Mucosa of gallbladder (tissue), 1 donor: ENCODE measurements around the gene MPP2. TPM values are rescaled to one million over a fixed set of nuclear protein-coding genes. Genes with fewer than 3 reads are reported as not detected.
"Not testable (repeated sequence)": the region's sequence is repeated elsewhere in the genome, so short reads cannot be mapped to it uniquely, and the experiment has no call there.

Source experiments
- DNase-seq: peaks from one replicate; pipeline ENCODE4 v3.0.0-alpha.2; 2020; ENCODE audit warnings: low spot score
- total RNA-seq: library from RNA; stranded (reverse); gene quantifications from one replicate; pipeline ENCODE4 v1.2.1, GENCODE V29; 2021
- donor health status: DM: no; HTN: no; CAD: no.

Gene MPP2
- total RNA-seq, 1 donor from 2014 or later, result 7.0 TPM

DNA sequence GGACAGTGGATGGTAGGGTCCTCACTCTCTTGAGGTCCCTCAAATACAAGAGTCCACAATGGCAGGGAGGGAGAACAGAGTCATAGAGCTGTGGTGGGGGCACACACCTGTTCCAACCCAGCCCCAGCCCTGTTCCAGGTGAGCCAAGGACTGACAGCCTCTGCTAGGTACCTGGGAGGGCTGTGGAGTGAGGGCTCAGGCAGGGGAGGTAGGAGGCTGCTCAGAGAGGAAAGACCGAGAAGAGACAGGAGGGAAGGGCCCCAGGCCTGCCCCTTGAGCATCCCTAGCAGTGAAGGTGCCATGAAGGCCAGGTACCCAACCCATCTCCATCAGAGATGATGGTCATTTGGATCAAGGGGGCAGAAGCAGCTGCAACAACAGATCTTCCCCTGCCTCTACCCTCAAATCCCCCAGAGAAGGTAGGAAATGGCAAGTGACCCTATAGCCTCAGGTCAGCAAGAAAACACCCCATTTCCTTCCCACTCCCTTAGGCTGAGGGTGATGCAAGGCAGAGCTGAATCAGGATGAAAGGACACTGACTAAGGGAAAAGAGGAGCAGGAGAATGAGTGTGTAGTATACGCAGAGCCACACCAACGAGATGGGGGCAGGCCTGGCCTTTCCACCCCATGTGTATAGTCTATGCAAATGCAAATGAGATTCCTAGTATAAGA, 31.7 kb downstream of the MPP2 start:
- DNase-seq, result no peak

DNA sequence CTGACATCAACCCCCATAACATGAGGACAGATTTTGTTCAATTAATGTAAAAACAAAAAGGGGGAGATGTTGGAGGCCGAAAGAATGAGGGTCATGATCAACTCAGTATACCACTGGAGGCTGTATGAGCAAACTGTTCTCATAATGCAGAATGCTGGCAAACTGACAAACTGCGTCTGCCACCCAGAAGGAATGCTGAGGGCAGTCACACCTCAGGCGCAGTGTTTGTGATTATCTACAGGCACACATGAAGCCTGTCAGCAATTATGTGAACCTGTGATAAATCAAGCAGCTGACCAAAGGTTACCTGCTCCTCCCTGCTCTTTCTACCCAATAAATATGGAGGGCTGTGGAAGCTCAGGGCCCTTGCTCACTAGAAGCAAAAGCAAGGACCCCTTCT, 33.0 kb downstream of the MPP2 start:
- peak; percentile 85 for DNase-seq

DNA sequence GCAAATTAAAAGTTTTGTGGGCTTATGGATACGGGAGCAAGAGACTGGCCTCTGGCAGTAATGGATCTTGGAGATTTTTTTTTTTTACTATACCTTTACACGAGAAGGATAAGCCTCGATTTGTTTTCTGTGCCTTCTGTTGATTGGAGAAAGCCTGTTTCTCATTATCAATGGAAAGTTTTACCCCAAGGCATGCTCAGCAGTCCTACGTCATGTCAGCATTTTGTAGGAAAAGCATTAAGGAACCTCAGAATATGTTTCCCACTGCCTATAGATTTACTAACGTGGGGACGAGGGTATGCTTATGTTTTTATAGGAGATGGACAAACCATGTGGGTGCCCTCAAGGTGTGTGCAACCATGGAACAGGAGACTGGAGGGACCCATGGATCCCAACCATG, 33.5 kb downstream of the MPP2 start:
- DNase-seq, result no peak

DNA sequence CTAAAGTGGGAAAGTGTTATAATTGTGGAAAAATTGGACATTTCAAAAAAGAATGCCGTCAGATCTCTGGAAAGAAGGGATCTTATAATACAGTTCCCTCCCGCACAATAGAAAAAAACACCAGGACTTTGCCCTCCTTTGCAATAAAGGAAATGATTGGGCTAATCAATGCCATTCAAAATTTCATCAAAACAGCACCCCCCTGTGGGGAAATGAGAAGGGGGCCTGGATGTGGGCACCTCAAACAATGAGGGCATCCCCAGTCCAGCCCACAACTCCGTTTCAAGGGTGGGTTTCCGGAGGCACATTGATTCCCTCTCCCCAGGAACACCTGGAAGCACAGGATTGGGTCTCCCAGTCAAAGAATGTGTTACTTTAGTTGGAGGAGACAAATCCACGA, 34.2 kb downstream of the MPP2 start:
- no peak for DNase-seq

DNA sequence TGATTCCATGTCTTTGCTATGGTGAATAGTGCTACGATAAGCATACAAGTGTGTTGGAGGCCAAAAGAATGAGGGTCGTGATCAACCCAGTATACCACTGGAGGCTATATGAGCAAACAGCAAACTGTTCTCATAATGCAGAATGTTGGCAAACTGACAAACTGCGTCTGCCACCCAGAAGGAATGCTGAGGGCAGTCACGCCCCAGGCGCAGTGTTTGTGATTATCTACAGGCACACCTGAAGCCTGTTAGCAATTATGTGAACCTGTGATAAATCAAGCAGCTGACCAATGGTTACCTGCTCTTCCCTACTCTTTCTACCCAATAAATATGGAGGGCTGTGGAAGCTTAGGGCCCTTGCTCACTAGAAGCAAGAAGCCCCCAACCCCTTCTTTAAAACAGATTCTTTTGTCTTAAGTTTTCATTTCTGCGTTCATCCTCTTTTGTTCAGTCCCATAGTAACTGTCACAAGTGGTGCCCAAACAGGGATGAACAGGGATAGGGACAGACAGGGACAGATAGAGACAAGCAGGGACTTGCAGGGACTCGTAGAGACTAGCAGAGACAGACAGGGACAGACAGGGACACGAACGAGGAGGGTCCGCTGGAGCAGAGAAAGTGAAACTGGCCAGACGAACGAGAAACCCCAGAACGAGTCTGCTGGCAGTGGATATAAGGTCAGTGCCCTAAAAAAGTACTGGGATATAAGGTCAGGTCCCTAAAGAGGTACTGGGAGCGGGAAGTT, 35.2 kb downstream of the MPP2 start:
- DNase-seq, result peak; percentile 83

DNA sequence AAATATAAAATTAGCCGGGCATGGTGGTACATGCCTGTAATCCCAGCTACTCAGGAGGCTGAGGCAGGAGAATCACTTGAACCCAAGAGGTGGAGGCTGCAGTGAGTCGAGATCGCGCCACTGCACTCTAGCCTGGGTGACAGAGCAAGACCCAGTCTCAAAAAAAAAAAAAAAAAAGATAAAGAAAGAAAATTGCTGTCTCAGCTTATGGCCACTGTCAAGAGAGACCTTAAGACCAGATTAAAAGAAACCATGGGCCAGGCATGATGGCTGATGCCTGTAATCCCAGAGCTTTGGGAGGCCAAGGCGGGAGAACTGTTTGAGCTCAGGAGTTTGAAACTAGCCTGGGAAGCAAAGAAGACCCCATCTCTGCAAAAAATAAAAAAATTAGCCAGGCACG, 38.3 kb downstream of the MPP2 start:
- not testable (repeated sequence) for DNase-seq

DNA sequence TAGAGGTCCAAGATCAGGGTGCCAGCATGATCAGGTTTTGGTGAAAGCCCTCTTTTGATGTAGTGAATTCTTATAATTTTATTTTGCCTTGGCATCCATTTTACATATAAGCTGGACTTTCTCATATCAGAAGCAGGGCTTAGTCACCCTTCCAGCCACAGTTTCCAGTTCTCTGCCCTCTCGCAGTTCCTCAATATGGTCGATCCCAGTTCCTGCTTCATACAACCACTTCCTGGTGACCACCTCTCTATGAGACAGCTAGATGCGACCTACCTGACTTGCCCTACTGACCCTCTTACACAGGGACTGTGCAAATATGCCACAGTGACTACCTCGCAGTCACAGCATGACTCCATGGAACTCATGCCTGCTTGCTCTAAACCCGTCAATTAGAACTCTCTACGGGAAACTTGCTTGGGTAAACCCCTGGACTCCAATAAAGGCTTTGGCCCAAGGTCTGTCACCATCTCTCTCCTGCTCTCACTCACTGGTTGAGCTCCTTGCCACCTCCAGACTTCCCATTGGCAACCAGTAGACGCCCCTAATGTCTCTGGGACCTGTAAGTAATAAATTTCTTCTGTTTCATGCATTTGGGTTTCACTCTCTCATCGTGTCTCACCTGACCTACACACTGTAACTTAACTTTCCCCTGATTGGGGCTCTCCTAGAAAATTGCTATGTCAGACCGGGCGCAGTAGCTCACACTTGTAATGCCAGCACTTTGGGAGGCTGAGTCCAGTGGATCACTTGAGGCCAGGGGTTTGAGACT, 38.9 kb downstream of the MPP2 start:
- DNase-seq, result no peak

DNA sequence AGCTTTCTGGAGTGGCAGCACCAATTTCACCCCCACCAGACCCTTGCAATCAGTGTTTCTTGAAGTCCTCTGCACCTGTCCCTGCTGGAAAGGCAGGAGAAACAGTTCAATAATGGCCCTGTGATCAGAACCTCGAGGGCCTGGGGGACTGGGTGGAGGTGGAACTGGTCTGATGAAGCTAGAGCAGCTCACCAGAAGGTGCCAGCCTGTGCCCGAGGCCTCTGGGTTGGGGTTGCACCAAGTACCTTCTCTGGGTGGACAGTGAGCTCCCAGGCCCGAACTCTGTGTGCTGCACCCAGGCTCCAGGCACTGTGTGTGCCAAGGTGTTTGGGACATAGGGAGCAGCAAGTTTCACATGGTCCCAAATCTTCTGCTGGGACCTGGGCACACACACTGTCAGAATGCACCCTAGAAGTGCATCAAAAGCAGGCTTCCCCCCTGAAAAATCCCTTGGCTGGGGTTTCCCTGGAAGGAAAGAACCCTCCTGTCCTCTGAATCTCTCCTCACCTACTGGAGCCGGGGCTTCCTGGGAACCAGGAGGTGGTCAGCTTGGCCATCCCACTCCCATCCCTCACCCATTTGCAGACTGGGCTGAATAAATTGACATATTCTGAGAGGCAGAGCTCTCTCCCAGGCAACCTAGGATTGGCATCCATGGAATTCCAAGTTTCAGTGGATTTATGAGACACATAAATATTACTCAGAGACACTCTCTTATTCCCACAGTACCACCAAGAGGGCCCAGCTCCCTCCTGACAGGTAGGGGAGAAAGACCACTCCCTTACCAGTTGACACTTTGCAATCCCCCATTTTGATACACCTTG, 43.0 kb downstream of the MPP2 start:
- no peak for DNase-seq

DNA sequence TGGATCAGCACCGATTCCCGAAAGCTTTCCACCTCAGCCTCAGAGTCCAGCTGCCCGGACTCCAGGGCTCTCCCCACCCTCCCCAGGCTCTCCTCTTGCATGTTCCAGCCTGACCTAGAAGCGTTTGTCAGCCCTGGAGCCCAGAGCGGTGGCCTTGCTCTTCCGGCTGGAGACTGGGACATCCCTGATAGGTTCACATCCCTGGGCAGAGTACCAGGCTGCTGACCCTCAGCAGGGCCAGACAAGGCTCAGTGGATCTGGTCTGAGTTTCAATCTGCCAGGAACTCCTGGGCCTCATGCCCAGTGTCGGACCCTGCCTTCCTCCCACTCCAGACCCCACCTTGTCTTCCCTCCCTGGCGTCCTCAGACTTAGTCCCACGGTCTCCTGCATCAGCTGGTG, 45.4 kb downstream of the MPP2 start:
- no peak for DNase-seq

DNA sequence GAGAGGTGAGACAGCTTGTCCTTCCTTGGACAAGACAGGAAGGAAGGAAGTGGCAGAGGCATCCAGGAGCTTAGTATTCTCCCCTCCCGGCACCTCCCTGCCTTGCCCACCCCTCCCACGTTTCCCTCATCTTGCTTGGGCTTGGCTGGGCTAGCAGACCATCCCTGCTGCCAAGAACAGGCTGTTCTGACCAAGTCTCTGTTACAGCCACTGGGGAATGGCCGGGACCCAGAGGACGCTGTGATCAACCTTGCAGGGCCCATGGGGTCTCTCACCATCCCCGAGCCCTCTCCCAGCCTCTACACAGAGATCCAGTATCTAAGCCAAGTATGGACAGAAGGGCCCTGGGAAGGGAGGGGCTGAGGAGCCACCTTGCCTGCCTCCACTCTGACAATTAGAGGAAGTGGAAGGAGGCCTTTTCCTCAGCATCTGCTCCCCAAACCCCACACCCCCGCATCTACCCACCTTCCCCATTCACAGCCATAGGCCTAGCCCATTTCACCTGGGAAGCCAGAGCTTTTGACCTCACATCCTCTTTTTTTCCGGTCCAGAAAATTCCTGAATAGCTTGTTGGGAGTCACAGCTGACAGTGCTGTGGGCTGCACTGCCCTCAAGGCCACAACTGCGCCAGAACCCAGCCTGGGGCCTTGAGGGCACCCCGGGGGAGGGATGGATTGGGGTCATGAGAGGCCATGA, 46.3 kb downstream of the MPP2 start:
- DNase-seq, result no peak

DNA sequence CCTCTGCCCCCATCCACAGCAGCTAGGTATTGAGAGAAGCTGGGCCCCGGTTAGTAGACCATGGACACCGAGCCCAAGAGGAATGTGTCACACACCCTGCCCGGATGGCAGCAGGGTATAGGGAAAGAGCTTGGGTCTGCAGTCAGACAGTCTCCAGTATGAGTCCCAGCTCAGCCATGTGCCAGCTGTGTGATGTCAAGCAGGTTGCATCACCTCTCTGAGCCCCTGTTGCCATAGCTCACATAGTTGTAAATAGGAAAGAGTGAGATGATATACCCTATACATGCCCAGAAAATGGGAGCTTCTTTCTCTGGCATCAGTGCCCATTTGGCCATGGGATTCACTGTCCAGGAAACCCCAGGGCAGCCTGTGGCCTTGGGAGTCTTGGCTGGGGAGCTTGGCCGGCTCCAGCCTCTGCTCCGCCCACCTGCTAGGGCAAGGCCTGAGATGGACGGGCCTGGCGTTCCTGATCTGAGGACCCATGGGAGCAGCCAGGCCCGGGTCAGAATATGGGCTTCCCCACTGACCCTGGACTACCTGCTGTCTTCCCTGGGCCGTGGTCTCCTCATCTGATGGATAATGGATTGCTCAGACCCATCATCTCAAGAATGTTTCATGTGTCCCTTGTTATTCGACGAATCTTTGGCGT, 47.1 kb downstream of the MPP2 start:
- no peak for DNase-seq

DNA sequence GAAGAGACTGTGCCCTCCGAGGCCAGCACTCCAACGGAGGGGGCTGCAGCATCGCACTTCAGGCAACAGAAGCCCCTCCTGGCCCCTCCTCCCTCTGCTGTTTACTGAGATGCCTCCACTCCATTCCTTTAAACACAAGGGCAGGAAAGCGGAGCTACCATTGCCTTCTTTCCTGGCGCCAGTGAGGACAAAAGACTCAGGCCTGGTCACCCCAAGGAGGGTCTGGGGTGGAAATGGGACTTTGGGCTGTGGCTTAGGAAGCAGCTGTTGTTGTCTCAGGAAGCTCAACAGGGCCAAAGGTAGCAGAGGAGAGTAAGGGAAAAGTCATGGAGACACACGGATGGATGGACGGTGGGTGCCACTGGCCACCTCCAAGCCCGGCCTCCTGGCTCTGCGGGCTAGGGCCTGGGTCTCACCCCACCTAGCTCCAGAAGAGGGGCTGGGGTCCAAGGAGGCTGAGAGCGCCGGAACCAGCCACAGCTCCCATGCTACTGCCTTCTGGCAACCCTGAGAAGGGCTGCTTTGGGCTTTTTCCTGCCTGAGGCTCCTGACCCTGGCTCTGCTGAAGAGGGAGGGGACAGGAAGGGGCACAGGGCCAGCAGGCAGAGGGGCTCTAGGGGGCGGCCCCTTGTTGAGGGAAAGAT, 49.3 kb downstream of the MPP2 start:
- no peak for DNase-seq

DNA sequence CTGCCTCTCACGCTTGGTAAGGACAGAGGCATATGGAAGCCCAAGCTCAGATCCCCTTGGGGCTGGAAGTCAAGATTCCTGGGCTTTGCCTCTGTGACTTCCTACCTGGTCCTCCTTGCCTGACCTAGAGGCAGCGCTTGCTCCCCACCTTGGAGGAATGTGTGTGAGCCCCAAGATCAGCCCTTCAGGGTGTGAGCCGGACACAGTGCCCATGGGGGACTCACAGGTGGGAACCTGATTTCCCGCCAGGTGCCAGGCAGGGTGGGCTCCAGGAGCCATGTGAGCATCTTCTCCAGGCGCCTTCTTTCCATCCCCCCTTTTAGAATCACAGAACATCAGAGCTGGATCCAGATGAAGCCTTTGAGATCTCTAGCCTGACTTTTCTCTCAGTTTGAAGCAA, 50.2 kb downstream of the MPP2 start:
- no peak for DNase-seq

DNA sequence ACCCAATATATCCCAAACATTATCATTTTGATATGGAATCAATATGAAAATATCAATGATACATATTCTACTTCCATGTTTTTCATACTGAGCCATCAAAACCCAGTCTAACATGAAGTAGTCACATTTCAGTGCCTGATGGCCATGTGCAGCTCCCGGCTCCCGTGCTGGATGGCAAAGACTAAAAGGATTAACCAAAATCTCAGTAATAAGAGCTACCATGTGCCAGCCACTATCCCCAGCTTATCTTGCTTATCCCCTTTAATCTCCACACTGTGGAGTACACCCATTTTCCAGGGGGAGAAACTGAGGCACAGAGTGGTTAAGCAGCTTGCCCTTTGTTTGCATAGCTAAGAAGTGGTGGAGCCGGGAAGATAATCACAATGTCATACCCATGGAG, 51.2 kb downstream of the MPP2 start:
- DNase-seq, result no peak

DNA sequence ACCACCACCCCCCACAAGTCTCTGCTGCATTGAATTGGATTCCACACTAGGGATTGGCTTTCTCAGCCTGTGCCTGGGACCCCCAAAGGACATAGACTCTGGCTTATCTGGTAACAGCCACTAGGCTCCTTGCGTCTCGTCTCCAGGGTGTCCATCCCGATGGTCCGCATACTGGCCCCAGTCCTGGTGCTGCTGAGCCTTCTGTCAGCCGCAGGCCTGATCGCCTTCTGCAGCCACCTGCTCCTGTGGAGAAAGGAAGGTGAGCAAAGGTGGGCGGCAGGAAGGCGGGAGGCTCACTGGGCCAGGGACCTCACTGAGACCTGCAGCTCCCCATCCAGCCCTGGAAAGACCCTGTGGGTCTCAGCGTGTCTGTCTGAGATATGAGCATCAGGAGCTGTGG, 52.3 kb downstream of the MPP2 start:
- no peak for DNase-seq

DNA sequence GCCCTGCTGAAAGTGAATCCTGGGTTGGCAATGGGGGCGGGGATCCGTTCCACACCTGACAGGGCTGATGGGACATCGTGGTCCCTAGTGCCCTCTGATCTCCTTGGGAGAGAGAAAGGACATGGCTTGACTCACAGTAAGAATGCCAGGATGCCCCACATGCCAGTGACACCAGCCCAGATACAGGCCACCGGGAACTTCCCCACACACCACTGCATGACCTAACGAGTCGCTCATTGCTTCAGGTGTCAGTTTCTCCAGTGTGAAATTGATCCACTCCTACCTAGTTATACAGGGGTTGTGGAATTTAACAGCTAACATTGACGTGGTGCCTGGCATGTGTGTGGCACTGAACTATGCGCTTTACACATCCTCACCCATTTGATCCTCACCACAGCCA, 52.8 kb downstream of the MPP2 start:
- DNase-seq, result no peak

DNA sequence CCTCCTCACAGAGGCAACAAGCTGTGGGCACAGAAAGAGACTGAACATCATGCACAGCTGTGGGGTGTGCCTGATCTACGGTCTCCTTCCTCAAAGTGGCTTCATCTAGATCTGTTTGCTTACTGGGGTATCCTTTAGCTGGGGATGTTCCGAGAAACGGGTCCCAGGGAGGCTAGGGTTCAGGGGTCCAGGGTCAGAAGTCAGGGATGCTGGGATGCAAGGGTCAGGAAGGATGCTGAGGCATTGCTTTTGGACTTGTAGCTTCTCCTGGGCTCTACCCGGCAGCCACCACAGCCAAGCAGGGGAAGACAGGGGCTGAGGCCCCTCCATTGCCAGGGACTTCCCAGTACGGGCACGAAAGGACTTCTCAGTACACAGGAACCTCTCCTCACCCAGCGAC, 53.8 kb downstream of the MPP2 start:
- DNase-seq, result no peak

DNA sequence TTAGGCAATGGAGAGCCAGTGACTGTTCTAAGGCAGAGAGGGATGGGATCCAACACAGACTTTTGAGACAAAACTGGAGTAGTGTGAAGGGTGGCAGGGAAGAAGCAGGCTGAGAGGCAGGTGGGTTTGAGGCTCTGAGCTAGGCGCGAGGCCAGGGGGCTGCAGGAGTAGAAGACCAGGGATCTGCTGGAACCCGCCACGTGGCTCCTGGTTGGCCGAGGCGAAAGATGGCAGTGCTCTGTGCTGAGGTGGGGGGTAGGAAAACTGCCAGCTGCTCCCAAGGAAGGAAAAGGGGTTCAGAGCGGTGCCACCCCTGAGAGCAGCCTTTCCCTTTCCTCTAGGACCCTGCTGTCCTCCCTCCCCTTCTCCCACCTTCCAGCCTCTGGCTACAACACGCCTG, 54.8 kb downstream of the MPP2 start:
- no peak for DNase-seq

DNA sequence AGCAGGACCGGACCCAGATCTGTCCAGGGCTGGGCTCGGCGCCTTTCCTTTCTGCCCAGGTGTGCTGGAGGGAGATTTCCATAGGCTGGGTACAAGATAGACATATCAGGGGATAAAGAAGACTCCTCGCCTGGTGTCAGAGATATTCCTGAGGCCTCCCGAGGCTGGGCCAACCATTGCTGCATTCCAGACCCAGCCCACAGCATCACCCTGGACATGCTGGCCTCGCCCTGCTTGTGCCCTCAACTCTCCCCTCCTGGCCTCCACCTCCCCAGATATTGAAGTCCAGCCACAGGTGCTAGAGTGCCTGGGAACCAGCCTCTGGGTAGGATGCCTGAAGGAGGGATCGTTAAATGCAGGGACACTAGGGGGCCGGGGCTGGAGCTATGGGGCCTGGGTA, 58.2 kb downstream of the MPP2 start:
- no peak for DNase-seq

DNA sequence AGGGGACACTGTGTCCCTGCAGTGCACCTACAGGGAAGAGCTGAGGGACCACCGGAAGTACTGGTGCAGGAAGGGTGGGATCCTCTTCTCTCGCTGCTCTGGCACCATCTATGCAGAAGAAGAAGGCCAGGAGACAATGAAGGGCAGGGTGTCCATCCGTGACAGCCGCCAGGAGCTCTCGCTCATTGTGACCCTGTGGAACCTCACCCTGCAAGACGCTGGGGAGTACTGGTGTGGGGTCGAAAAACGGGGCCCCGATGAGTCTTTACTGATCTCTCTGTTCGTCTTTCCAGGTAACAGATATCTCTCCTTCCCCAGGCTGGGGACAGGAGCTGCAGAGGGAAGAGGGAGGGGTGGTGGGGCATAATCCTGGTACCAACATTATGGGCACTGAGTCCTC, 58.7 kb downstream of the MPP2 start:
- no peak for DNase-seq
